Loucy (cell line): ENCODE measurements around the gene PPIE.
"Not testable (repeated sequence)": the region's sequence is repeated elsewhere in the genome, so short reads cannot be mapped to it uniquely, and the experiment has no call there.

ENCODE experiments used
- H2AFZ ChIP-seq: fragments of 200-600 bp; sonication (generic); 2 replicates; pipeline ENCODE4 v1.6.0; 2016; ENCODE audit warnings: antibody characterized with exemption, mild to moderate bottlenecking, low read length, moderate library complexity
- H3F3A ChIP-seq: fragments of 200-600 bp; 2 replicates; pipeline ENCODE4 v1.6.0; 2016; ENCODE audit warnings: antibody characterized with exemption, low read depth, mild to moderate bottlenecking
- H3K27me3 ChIP-seq: fragments of 200-600 bp; sonication (generic); 2 replicates; pipeline ENCODE4 v1.6.1; 2014; ENCODE audit warnings: low read length, mild to moderate bottlenecking; ENCODE audit not compliant: insufficient read depth, poor library complexity, severe bottlenecking
- H3K36me3 ChIP-seq: fragments of 200-600 bp; sonication (generic); 2 replicates; pipeline ENCODE4 v1.6.1; 2016; ENCODE audit warnings: low read length; ENCODE audit not compliant: insufficient read depth
- H3K4me1 ChIP-seq: fragments of 200-600 bp; sonication (generic); 2 replicates; pipeline ENCODE4 v1.5.1; 2014; ENCODE audit warnings: low read length, mild to moderate bottlenecking; ENCODE audit not compliant: insufficient read depth, poor library complexity, severe bottlenecking
- H3K4me2 ChIP-seq: fragments of 200-600 bp; sonication (generic); 2 replicates; pipeline ENCODE4 v1.6.0; 2014; ENCODE audit warnings: antibody characterized with exemption, low read length, low read depth, mild to moderate bottlenecking; ENCODE audit not compliant: poor library complexity, severe bottlenecking
- H3K4me3 ChIP-seq: fragments of 200-600 bp; sonication (generic); 2 replicates; pipeline ENCODE4 v1.5.1; 2014; ENCODE audit warnings: low read length, mild to moderate bottlenecking, mixed read lengths; ENCODE audit not compliant: poor library complexity, severe bottlenecking
- H3K79me2 ChIP-seq: fragments of 200-600 bp; sonication (generic); 2 replicates; pipeline ENCODE4 v1.6.1; 2014; ENCODE audit warnings: low read length; ENCODE audit not compliant: insufficient read depth
- H3K9ac ChIP-seq: fragments of 200-600 bp; sonication (generic); 2 replicates; pipeline ENCODE4 v1.6.0; 2014; ENCODE audit warnings: mild to moderate bottlenecking, low read depth, low read length, moderate library complexity; ENCODE audit not compliant: poor library complexity, severe bottlenecking
- H3K9me2 ChIP-seq: fragments of 200-600 bp; sonication (generic); replicated peaks from 2 replicates; pipeline ENCODE4 v1.6.1; 2016; ENCODE audit warnings: low read depth, low read length, mixed read lengths
- H3K9me3 ChIP-seq: fragments of 200-600 bp; sonication (generic); 2 replicates; pipeline ENCODE4 v1.6.1; 2014; ENCODE audit warnings: mild to moderate bottlenecking, antibody characterized with exemption, low read length, low read depth; ENCODE audit not compliant: insufficient read depth
- H4K20me1 ChIP-seq: fragments of 200-600 bp; sonication (generic); 2 replicates; pipeline ENCODE4 v1.6.0; 2014; ENCODE audit warnings: antibody characterized with exemption, low read length, mild to moderate bottlenecking; ENCODE audit not compliant: insufficient read depth, poor library complexity, severe bottlenecking
- CTCF ChIP-seq: fragments of 200-600 bp; sonication (generic); conservative IDR thresholded peaks from 2 replicates; pipeline ENCODE4 v1.5.1; 2014; ENCODE audit warnings: mild to moderate bottlenecking, antibody characterized with exemption, low read length
- EZH2phosphoT487 ChIP-seq: fragments of 200-600 bp; IDR thresholded peaks from 2 replicates; pipeline ENCODE4 v1.6.1; 2018; ENCODE audit warnings: antibody characterized with exemption, mild to moderate bottlenecking, moderate library complexity, borderline replicate concordance

PPIE gene

GRCh38 chr1:39791838-39792237, 53.2 kb downstream of the PPIE start:
- no peak for TF ChIP-seq EZH2phosphoT487
- TF ChIP-seq CTCF = no peak
- Histone ChIP-seq H3K4me2 (no peak overlapping the region), H2AFZ (no peak overlapping the region), H3K4me3 (no peak overlapping the region), H3K9me3 (no peaks in the 10 kb centered on the region), H4K20me1 (no peaks in the 10 kb centered on the region), H3K9ac (no peak overlapping the region), H3K36me3 (no peaks in the 10 kb centered on the region), H3K27me3 (no peaks in the 10 kb centered on the region), H3K9me2 (no peaks in the 10 kb centered on the region), H3K4me1 (no peaks in the 10 kb centered on the region), H3K79me2 (no peaks in the 10 kb centered on the region), H3F3A (no peaks in the 10 kb centered on the region)

GRCh38 chr1:39795651-39796050, 57.0 kb downstream of the PPIE start:
- H3K9ac ChIP-seq = no peak overlapping the region
- no peak for TF ChIP-seq EZH2phosphoT487
- no peak for TF ChIP-seq CTCF
- no peaks in the 10 kb centered on the region for H3F3A ChIP-seq
- no peaks in the 10 kb centered on the region for H4K20me1 ChIP-seq
- no peak overlapping the region for H2AFZ ChIP-seq
- H3K36me3 ChIP-seq = no peaks in the 10 kb centered on the region
- no peaks in the 10 kb centered on the region for H3K27me3 ChIP-seq
- no peaks in the 10 kb centered on the region for H3K9me2 ChIP-seq
- no peaks in the 10 kb centered on the region for H3K4me1 ChIP-seq
- no peaks in the 10 kb centered on the region for H3K9me3 ChIP-seq
- H3K4me2 ChIP-seq = no peak overlapping the region
- no peak overlapping the region for H3K4me3 ChIP-seq
- no peaks in the 10 kb centered on the region for H3K79me2 ChIP-seq

- not testable (repeated sequence) for H4K20me1 ChIP-seq, H3K9me2 ChIP-seq, H3K4me2 ChIP-seq, H3K4me3 ChIP-seq, H3K36me3 ChIP-seq, H3K9me3 ChIP-seq, H3K79me2 ChIP-seq, H3F3A ChIP-seq, H3K4me1 ChIP-seq, H3K9ac ChIP-seq, H3K27me3 ChIP-seq
- H2AFZ ChIP-seq = peak overlapping the region; percentile 55; the same call in 1 of the 2 replicates
Observed at GRCh38 chr1:39798859-39799769, 60.4 kb downstream of the PPIE start.
